DOHH2 (cell line): ENCODE data around the gene FCN1.

Source experiments
- EZH2phosphoT487 ChIP-seq: fragments of 200-600 bp; sonication (generic); IDR thresholded peaks from 2 replicates; pipeline ENCODE4 v1.6.1; 2017; ENCODE audit warnings: borderline replicate concordance, mild to moderate bottlenecking, antibody characterized with exemption, low read length, moderate library complexity, mixed read lengths
- TF ChIP-seq, protein P1 (sequence below): fragments of 200-600 bp; sonication (generic); IDR thresholded peaks from one replicate; pipeline ENCODE4 v1.5.1; 2014; ENCODE audit warnings: antibody characterized with exemption, mild to moderate bottlenecking, low read depth, low read length; ENCODE audit not compliant: poor library complexity, severe bottlenecking

DNA sequence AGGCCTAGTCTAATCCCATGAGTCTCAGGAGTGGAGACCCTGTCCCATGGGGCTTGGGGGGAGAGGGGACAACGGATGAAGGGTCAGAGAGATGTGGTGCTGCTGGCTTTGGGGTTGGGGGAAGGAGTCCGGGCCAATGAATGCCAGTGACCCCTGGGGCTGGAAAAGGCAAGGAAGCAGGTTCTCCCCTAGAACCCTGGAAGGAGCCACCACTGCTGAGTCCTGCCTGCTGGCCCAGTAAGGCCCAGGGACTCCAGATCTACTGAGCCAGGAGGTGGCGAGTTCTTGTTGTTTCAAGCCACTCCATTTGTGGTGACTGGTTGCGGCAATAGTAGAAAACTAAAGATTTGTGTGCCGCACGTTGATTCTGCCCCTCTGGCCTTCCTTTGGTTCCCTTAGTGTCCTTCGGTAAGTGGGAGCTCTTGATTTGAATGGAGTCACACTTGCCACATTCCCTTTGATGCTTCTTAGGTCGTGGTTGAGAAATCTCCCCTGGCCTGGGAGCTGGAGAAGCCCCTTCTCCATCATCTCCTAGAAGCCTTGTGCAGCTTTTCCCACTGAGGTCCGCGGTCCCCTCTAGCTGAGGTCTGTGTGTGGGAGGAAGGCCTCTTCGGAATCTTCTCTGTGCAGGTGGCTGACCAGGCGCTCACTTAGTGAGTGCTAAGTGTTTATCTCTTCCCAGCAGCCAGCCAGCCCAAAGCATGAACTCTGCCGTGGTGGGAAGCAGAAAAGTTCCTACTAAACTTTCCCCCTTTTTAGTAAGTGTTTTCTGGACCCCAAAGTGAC is 9.0 kb downstream of the FCN1 start:
- TF ChIP-seq, protein P1, sequence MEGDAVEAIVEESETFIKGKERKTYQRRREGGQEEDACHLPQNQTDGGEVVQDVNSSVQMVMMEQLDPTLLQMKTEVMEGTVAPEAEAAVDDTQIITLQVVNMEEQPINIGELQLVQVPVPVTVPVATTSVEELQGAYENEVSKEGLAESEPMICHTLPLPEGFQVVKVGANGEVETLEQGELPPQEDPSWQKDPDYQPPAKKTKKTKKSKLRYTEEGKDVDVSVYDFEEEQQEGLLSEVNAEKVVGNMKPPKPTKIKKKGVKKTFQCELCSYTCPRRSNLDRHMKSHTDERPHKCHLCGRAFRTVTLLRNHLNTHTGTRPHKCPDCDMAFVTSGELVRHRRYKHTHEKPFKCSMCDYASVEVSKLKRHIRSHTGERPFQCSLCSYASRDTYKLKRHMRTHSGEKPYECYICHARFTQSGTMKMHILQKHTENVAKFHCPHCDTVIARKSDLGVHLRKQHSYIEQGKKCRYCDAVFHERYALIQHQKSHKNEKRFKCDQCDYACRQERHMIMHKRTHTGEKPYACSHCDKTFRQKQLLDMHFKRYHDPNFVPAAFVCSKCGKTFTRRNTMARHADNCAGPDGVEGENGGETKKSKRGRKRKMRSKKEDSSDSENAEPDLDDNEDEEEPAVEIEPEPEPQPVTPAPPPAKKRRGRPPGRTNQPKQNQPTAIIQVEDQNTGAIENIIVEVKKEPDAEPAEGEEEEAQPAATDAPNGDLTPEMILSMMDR = no peak
- no peak for TF ChIP-seq EZH2phosphoT487
